Caki2 (cell line): ENCODE data around the gene CSDE1. TPM values are rescaled to one million over a fixed set of nuclear protein-coding genes. Genes with fewer than 3 reads are reported as not detected.

Experiments
- DNase-seq: peaks from one replicate; pipeline ENCODE4 v3.0.0-alpha.2; 2015; ENCODE audit warnings: low read depth
- in situ Hi-C: cut with HindIII; loops from 2 replicates; pipeline ENCODE4 v1.10.0; 2016; ENCODE audit warnings: low sequenced_read_pairs, low pct_unique_long_range_greater_than_20kb, mixed read lengths
- total RNA-seq: library from RNA; depleted of rRNA; stranded (reverse); fragments of >200 nt; shearing (Covaris generic); gene quantifications from 2 replicates; pipeline ENCODE4 v1.2.3, GENCODE V29; 2014; ENCODE audit warnings: low replicate concordance; rRNA removed

The CSDE1 gene
- total RNA-seq, 1 experiment from 2014 or later = 112 TPM

GRCh38 chr1:114677691-114678090 lies 80.1 kb downstream of the CSDE1 start:
- DNase-seq = no peak

DNA sequence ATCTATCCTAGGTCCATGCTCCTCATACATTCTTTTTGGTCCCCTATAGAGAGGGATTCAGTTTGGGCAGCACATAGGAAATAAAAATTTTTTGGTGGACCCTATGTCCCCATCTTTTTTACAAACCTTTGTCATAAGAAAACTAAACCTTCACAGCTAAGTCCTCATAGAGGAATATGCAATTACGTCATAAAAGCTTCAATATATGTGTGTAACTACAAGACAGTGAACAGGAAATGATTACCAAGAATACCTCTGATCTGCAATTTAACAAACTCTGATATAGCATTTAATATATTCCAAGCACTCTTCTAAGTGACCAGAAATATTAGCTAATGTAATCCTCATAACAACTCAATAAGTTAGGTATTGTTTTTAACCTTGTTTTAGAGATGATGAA lies 81.7 kb downstream of the CSDE1 start:
- no peak for DNase-seq
- in situ Hi-C loops = no loop called here

More at GRCh38 chr1:114677691-114678090, 80.1 kb downstream of the CSDE1 start:
- in situ Hi-C loops = no loop called here

DNA sequence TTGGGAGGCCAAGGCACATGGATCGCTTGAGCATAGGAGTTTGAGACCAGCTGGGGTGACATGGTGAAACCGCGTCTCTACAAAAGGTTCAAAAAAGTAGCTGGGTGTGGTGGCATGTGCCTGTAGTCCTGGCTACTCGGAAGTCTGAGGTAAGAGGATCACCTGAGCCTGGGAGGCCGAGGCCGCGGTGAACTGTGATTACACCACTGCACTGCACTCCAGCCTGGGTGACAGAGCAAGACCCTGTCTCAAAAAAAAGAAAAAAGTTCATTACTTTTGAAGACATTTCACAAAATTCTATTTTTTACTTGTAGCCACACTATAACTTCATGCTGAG lies 85.9 kb downstream of the CSDE1 start:
- DNase-seq = no peak
- in situ Hi-C loops = no loop called here

DNA sequence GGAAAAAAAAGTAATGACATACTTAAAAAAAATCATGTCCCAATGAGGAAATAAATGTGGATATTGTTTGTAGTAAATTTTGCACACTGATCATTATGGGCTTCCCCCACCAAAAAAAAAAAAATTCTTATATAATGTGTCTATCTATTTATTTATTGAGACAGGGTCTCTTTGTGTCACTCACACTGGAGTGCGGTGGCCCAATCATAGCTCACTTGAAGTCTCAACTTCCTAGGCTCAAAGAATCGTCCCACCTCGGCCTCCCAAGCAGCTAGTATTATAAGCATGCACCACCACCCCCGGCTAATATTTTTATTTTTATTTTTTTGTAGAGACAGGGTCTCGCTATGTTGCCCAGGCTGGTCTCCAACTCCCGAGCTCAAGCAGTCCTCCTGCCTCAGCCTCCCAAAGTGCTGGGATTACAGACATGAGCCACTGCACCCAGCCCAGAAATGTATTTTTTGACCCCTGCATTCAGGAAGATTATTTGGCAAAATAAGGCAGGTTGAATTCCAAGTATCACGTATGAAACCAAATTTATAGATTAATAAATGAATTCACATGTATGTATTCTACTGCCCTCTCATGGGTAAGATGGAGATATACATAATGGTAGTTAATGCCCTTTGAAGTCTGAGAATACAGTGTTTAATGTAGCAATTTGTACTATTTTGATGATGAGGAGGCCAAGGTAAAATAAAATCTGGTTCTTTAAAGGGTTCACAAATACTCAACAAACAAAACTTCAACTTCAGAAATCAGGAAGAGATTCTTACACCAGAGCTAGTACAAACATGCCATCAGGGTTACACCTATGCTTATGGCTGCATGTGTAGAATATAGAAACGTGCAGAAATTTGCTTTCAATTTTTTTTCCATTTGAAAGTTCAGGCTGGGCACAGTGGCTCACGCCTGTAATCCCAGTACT lies 86.5 kb downstream of the CSDE1 start:
- in situ Hi-C loops = no loop called here
- DNase-seq = peak; percentile 6

DNA sequence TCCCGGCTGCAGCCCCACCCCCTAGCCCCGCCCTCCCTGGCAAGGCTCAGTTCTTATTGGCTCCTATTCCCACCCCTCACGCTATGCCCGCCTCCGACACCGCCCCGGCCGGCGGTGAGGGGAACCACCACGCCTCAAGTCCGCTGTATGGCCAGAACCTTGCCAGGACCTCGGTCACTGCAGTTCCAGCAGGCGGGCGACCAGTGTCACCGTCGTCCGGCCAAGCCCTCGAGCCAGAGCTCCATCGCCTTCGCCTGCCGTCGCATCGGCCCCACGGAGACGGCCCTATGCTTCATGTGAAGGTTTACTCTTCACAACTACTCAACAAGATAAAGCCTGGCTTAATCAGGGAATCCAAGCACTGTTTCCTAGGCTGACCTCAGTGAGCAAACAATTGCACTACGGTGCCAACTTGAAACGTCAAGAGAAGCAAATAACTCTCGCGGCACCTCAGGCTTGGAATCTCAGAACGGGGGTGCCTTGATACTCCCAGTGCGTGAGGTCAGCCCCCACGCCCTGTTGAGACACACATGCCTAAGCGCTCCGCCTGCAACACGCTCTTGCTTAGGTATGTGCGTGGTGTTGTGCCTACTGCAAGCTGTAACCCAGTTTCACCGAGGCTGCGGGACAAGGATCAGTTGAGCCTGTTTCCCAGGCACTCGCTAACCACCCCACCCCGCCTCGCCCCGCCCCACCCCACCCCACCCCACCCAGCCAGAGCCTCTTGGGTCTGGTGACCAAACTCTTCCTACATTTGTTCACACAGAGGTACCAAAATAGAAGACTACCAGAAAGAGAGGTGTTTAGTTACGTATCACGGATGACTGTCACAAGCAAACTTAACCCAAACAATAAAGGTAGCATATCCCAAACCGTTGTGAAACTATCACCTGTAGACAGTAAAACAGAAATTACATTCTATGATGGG lies 87.4 kb downstream of the CSDE1 start:
- peak; percentile 73 for DNase-seq
- in situ Hi-C loops = no loop called here

- in situ Hi-C loops = no loop called here
Measured at GRCh38 chr1:114669562-114670082, 88.2 kb downstream of the CSDE1 start, which contains the start of gene DENND2C. Gene DENND2C (minus strand): TSS chr1:114670049. CDS start chr1:114625984, 44,065 bp downstream.

GRCh38 chr1:114668784-114669561 lies 88.8 kb downstream of the CSDE1 start:
- in situ Hi-C loops = no loop called here
- DNase-seq = no peak

More at GRCh38 chr1:114669562-114670082, 88.2 kb downstream of the CSDE1 start, which contains the start of gene DENND2C:
- DNase-seq = peak; percentile 48

DNA sequence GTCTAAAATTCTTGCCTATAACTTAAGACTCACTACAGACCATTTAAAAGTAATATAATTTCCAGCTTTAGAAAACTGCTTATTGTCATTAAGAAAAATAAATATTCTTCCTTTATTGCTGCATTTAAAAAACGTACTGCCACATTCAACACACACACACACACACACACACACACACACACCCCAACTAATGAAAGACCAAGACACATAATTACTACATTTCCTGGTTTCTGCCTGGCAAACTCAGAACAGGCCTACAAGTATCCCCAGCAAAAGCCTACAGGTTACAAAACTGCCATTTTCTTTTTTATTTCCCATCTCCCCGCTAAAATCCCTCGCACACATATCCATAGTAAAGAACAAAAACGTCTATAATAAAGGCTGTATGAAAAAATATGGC lies 89.4 kb downstream of the CSDE1 start:
- in situ Hi-C loops = no loop called here
- DNase-seq = no peak

DNA sequence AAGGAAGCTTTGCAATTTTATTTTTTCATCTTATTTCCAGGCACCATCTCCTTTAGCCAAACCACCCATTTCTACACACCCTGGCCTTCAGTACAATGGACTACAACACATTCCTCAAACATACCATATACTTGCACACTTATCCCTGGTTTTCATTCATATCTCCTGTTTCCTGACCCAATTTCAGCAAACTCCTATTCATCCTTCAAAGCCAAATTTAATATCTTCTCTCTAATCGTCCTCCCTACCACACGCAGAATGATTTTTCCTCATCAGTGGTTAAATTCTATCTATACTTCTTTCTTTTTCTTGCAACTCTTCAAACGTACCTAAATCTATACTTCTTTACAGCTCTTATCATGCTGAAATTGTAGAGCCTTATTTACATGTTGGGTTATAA lies 90.8 kb downstream of the CSDE1 start:
- no peak for DNase-seq
- in situ Hi-C loops = no loop called here

Other genes with a start within 250 kb of the CSDE1 start
- 7.9 and 10.7 TPM in 2 replicates for gene TRIM33, start 246.8 kb downstream of the CSDE1 start, total RNA-seq
- gene BCAS2, start 176.4 kb downstream of the CSDE1 start, total RNA-seq = 13.3 and 17.8 TPM in 2 replicates
- 0.26 and 0.84 TPM in 2 replicates for gene DENND2C, start 87.9 kb downstream of the CSDE1 start, total RNA-seq
- gene AMPD1, start 62.4 kb downstream of the CSDE1 start, total RNA-seq = not detected in 2 replicates
- 55.8 and 56.0 TPM in 2 replicates for gene NRAS, start 41.2 kb downstream of the CSDE1 start, total RNA-seq
- gene SIKE1, start 22.7 kb upstream of the CSDE1 start, total RNA-seq = 23.2 and 89.6 TPM in 2 replicates
- not detected in 2 replicates for gene SYCP1, start 96.9 kb upstream of the CSDE1 start, total RNA-seq